ENCODE results near the gene CACHD1.
A peak's percentile ranks its signal among the peaks of the same experiment; 100 is the strongest.
"Not testable (repeated sequence)": the region's sequence is repeated elsewhere in the genome, so short reads cannot be mapped to it uniquely, and the experiment has no call there.

The CACHD1 gene

DNA sequence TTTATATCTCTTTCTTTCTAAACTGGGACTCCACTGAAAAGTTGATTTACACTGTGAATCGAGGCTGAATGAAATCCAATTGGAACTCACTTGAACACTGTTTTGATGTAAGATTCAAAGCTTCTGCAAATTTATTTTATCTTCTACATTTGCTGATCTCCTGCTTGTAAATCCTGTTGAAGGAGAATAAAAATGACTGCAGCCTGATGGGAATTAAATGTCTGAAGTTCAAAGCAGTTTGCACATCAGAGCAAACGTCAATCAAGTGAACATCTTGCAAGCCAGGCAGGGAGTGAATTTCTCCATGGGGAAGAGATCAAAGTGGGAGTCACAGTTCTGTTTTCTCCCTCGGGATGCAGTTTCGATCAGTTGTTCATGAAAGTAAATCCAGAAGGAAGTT, 127.2 kb downstream of the CACHD1 start:
- DNase-seq: peak; percentile 9
- peak overlapping the region; percentile 74 for H3K4me3 Mint-ChIP-seq
- H3K36me3 Mint-ChIP-seq (ENCODE audit: low read depth): peaks cover 34% of the 10 kb centered on the region
- TF ChIP-seq, protein P1, sequence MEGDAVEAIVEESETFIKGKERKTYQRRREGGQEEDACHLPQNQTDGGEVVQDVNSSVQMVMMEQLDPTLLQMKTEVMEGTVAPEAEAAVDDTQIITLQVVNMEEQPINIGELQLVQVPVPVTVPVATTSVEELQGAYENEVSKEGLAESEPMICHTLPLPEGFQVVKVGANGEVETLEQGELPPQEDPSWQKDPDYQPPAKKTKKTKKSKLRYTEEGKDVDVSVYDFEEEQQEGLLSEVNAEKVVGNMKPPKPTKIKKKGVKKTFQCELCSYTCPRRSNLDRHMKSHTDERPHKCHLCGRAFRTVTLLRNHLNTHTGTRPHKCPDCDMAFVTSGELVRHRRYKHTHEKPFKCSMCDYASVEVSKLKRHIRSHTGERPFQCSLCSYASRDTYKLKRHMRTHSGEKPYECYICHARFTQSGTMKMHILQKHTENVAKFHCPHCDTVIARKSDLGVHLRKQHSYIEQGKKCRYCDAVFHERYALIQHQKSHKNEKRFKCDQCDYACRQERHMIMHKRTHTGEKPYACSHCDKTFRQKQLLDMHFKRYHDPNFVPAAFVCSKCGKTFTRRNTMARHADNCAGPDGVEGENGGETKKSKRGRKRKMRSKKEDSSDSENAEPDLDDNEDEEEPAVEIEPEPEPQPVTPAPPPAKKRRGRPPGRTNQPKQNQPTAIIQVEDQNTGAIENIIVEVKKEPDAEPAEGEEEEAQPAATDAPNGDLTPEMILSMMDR (IDR thresholded peaks at IDR 0.05): no peak
- H3K9me3 Mint-ChIP-seq: peaks cover 4% of the 10 kb centered on the region
- H3K27me3 Mint-ChIP-seq (ENCODE audit: low read depth, poor library complexity): no peaks in the 10 kb centered on the region
- peaks cover 73% of the 10 kb centered on the region for H3K4me1 Mint-ChIP-seq
- peak overlapping the region; percentile 98 for H3K27ac Mint-ChIP-seq

DNA sequence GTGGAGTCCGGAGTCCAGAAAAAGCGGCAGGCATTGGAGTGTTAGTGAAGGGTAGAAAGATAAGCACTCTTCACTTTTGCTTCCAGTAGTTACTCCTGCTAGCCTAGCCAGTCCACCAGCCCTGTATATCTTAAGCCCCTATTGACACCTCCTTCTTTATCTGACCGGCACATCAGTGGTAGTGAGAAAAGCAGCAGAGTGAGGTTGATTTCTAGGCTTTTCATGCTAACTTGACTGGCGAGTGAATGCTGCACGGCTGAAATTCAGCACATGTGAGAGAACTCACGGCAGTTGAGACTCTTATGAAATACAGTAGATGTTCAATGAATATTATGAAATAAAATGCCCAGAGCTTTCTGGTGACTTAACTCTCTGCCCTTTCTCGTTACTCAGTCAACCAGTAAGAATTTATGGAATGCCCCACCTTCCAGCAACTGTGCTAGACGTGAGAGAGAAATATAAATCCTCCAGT, 128.2 kb downstream of the CACHD1 start:
- DNase-seq: peak; percentile 12
- Mint-ChIP-seq H3K27ac (peak overlapping the region; percentile 98), H3K9me3 (peaks cover 5% of the 10 kb centered on the region), H3K36me3 (ENCODE audit: low read depth) (peaks cover 36% of the 10 kb centered on the region), H3K4me1 (peaks cover 64% of the 10 kb centered on the region), H3K27me3 (ENCODE audit: low read depth, poor library complexity) (no peaks in the 10 kb centered on the region), H3K4me3 (peak overlapping the region; percentile 74)
- TF ChIP-seq, protein P1 (IDR thresholded peaks at IDR 0.05): no peak

DNA sequence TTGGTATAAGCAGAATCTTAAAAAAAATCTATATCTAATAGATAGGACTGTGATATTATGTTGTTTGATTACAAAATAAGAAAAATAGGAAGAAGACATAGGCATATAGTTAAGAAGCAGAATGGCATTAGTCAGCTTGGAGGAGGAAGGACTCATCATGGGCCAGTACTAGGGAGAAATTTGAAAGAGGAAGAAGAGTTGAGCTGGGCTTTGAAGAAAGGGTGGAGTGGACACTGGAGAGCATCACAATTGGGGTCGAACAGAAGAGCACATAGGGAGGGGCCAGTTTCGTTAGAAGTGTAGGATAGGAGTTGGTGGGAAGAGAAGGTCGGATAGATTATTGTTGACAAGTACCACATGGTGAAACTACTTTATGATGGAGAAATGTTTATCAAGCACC, 129.3 kb downstream of the CACHD1 start:
- H3K4me3 Mint-ChIP-seq: no peak overlapping the region
- TF ChIP-seq, protein P1 (IDR thresholded peaks at IDR 0.05): no peak
- H3K36me3 Mint-ChIP-seq (ENCODE audit: low read depth): peaks cover 47% of the 10 kb centered on the region
- H3K27me3 Mint-ChIP-seq (ENCODE audit: low read depth, poor library complexity): peaks cover 2% of the 10 kb centered on the region
- no peak for DNase-seq
- H3K27ac Mint-ChIP-seq: peak overlapping the region; percentile 29
- H3K4me1 Mint-ChIP-seq: peaks cover 58% of the 10 kb centered on the region
- H3K9me3 Mint-ChIP-seq: peaks cover 8% of the 10 kb centered on the region

DNA sequence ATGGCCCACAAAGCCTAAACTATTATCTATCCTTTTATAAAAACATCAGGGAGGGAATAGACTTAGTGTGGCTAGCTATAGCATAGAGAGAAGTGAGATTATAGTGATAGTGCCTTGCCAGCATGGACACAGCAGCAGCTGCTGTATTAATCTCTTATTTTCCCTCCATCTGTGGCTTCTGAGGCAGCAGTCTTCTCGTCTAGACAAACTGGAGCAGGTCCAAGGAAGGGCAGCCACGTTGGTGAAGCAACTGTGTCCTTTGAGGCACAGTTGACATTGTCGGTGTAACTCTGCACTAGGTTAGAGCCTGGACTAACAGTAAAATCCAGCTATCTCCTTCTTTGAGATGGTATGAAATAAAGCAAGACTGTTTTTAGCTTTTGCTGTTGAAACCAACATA, 131.3 kb downstream of the CACHD1 start:
- Mint-ChIP-seq H3K36me3 (ENCODE audit: low read depth) (peaks cover 48% of the 10 kb centered on the region), H3K4me1 (peaks cover 39% of the 10 kb centered on the region), H3K27ac (no peak overlapping the region), H3K27me3 (ENCODE audit: low read depth, poor library complexity) (peaks cover 3% of the 10 kb centered on the region), H3K4me3 (no peak overlapping the region), H3K9me3 (peaks cover 8% of the 10 kb centered on the region)
- TF ChIP-seq, protein P1 (IDR thresholded peaks at IDR 0.05): no peak
- DNase-seq: no peak

DNA sequence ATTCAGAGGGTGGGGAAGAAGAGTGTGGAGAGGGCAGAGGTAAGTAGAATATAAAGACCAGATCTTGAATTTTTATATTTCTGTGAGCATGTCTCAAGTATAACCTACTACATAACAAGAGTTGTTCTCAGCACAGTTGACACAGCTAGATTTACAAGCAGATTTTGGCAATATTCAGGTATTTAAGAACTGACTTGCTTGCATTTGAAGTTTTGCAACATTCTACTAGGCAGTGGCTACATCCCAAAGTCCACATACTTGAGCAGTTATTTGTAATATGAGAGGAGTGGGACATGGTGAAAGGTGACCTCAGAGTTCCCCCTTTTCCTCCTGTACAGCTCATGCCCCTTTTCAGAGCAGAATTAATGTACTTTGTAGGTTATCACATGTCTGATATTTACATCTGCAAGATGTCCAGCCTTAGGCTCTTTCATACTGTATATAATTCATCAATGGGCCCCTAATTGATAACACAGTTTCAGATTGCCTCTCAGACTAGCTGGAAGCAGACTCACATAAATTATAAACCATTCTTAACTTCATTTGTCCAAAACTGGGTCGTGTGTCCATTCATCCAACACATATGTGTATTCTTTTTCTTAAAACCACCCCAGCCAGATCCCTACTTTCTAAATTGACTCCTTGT, 138.2 kb downstream of the CACHD1 start:
- Mint-ChIP-seq H3K36me3 (ENCODE audit: low read depth) (peaks cover 22% of the 10 kb centered on the region), H3K27me3 (ENCODE audit: low read depth, poor library complexity) (peaks cover 3% of the 10 kb centered on the region), H3K27ac (no peak overlapping the region), H3K4me3 (no peak overlapping the region), H3K9me3 (peaks cover 26% of the 10 kb centered on the region), H3K4me1 (no peaks in the 10 kb centered on the region)
- TF ChIP-seq, protein P1 (IDR thresholded peaks at IDR 0.05): no peak
- no peak for DNase-seq

DNA sequence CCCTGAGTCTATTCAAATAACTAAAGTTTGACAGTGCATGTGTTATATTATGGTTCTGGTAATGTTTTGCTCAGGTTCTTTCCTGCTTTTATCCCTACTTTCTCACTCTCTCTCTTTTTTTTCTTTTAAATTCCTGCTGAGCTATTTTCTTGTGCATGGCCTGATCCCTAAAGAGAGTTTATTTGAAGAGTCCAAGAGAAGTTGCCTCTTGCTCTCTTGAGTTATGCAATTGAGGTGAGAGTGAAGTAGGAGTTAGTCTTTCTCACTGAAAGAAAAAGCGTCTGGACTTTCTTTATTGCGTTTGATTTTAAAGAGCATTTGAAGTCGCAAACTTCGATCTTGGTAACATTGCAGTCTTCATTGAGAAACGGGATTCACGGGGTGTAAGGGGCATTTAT, 138.7 kb downstream of the CACHD1 start:
- peaks cover 23% of the 10 kb centered on the region for H3K9me3 Mint-ChIP-seq
- no peaks in the 10 kb centered on the region for H3K4me1 Mint-ChIP-seq
- no peak overlapping the region for H3K27ac Mint-ChIP-seq
- peaks cover 3% of the 10 kb centered on the region for H3K27me3 Mint-ChIP-seq (ENCODE audit: low read depth, poor library complexity)
- no peak overlapping the region for H3K4me3 Mint-ChIP-seq
- peaks cover 20% of the 10 kb centered on the region for H3K36me3 Mint-ChIP-seq (ENCODE audit: low read depth)
- TF ChIP-seq, protein P1 (IDR thresholded peaks at IDR 0.05): no peak
- DNase-seq: no peak

DNA sequence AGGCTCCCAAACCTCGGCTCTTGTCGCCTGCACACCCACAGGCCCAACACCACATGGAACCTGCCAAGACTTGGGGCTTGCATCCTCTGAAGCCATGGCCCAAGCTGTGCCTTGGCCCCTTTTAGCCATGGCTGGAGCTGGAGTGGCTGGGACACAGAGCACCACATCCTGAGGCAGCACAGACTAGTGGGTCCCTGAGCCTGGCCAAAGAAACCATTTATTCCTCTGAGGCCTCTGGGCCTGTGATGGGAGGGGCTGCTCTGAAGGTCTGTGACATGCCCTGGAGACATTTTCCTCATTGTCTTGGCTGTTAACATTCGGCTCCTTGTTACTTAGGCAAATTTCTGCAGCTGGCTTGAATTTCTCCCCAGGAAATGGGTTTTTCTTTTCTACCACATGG, 141.0 kb downstream of the CACHD1 start:
- not testable (repeated sequence) for H3K27me3 Mint-ChIP-seq (ENCODE audit: low read depth, poor library complexity); H3K27ac Mint-ChIP-seq; DNase-seq; H3K4me1 Mint-ChIP-seq; H3K4me3 Mint-ChIP-seq
- Mint-ChIP-seq H3K9me3 (peaks cover 23% of the 10 kb centered on the region), H3K36me3 (ENCODE audit: low read depth) (peaks cover 35% of the 10 kb centered on the region)

All from nephron progenitor cell (in vitro differentiated cells).